GM21717 (cell line): Measurements from ENCODE around the gene SKA2.
A peak's percentile ranks its signal among the peaks of the same experiment; 100 is the strongest.
"Not testable (repeated sequence)": the region's sequence is repeated elsewhere in the genome, so short reads cannot be mapped to it uniquely, and the experiment has no call there.

Experiments
- ATAC-seq: cut with Tn5 transposase; IDR thresholded peaks from one replicate; pipeline ENCODE4 v1.9.1; 2021; ENCODE audit warnings: mild to moderate bottlenecking, moderate library complexity; ENCODE audit not compliant: unreplicated experiment

SKA2 gene

GRCh38 chr17:59152925-59153324 lies 2.1 kb downstream of the SKA2 start:
- ATAC-seq = no peak

- ATAC-seq = no peak
Observed at GRCh38 chr17:59151591-59151990, 3.4 kb downstream of the SKA2 start.

GRCh38 chr17:59151006-59151405 lies 4.0 kb downstream of the SKA2 start:
- no peak for ATAC-seq

GRCh38 chr17:59149841-59150511 lies 5.0 kb downstream of the SKA2 start:
- ATAC-seq = no peak

DNA sequence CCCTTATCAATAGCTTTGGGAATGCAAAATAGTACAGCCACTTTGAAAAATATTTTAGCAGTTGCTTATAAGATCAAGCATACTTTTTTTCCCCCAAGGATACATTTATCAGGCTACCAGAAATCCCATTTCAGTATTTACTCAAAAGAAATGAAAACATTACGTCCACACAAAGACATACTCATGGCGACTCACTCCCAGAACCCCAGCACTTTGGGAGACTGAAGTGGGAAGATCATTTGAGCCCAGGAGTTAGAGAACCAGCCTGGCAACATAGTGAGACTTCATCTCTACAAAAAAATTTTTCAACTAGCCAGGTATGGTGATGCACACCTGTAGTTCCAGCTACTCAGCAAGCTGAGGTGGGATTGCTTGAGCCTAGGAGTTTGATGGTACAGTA lies 5.9 kb downstream of the SKA2 start:
- ATAC-seq = no peak

GRCh38 chr17:59145571-59146096 lies 9.4 kb downstream of the SKA2 start:
- ATAC-seq = no peak

GRCh38 chr17:59141860-59142259 lies 13.1 kb downstream of the SKA2 start:
- ATAC-seq = no peak

- ATAC-seq = no peak
Observed at GRCh38 chr17:59139939-59140338, 15.0 kb downstream of the SKA2 start.

DNA sequence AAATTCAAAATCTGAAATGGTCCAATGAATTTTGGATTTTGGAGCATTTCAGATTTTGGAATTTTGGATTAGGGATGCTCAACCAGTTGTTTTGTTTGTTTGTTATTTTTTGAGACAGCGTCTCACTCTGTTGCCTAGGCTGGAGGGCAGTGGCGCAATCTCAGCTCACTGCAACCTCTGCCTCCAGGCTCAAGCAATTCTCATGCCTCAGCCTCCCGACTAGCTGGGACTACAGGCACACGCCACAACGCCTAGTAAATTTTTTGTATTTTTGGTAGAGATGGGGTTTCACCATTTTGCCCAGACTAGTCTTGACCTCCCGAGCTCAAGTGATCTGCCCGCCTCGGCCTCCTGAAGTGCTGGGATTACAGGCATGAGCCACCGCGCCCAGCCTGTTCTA lies 16.6 kb downstream of the SKA2 start:
- not testable (repeated sequence) for ATAC-seq

DNA sequence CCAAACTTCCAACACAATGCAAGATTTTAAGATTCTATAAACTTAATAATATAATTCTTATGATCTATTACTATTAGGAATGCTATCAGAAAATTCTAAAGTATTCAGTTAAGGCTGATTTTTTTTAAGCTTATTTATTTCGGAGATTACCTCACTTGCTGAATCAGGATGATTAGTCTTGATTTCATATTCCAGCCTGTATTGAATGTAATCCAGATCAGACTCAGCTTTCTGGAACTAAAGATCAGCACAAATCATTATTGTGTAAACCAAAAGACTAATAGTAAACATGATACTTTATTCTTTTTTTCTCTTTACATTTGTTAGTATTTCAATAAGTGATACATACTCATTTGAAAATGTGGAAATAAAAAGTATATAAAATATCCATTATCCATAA lies 23.9 kb downstream of the SKA2 start:
- ATAC-seq = no peak

DNA sequence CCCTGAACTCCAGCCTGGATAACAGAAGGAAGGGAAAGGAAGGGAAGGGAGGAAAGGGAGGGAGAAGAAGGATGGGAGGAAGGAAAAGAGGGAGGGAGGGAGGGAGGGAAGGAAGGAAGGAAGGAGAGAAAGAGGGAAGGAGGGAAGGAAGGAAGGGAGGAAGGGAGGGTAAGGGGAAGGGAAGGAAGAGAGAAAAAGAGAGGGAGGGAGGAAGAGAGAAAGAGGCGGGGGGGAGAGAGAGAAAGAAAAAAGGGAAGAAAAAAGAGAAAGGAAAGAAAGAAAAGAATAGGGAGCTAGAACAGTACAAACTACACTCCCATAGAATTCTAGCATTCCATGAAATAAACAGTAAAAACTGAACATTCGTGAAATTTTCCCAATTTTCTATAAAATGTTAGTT lies 25.2 kb downstream of the SKA2 start:
- no peak for ATAC-seq

GRCh38 chr17:59126809-59127417 lies 28.1 kb downstream of the SKA2 start:
- ATAC-seq = no peak

GRCh38 chr17:59124665-59125064 lies 30.3 kb downstream of the SKA2 start:
- no peak for ATAC-seq

GRCh38 chr17:59121901-59122480 lies 33.0 kb downstream of the SKA2 start:
- ATAC-seq = no peak

- ATAC-seq = no peak
Observed at GRCh38 chr17:59115474-59115873, 39.5 kb downstream of the SKA2 start.

DNA sequence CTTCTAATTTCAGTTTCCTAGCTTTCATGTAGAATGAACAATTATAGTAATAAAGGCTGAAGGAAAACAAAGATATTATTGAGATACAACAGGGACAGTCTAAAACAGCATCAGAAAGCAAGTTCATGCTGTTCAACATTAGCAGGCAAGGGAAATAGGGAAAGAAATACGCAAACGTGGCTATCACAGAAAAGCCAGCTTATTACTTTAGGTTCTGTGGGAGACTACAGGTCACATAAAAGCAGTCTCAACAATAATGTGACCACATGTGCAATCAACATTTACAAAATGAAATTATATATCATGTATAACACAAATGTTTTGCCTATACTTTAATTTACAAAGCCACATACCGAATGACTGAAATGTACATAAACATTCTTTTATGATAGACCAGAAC lies 43.4 kb downstream of the SKA2 start:
- ATAC-seq = no peak

GRCh38 chr17:59110973-59111372 lies 44.0 kb downstream of the SKA2 start:
- no peak for ATAC-seq

- ATAC-seq = no peak
Observed at GRCh38 chr17:59108400-59109102, 46.4 kb downstream of the SKA2 start.

GRCh38 chr17:59107306-59107670 lies 47.7 kb downstream of the SKA2 start:
- no peak for ATAC-seq

DNA sequence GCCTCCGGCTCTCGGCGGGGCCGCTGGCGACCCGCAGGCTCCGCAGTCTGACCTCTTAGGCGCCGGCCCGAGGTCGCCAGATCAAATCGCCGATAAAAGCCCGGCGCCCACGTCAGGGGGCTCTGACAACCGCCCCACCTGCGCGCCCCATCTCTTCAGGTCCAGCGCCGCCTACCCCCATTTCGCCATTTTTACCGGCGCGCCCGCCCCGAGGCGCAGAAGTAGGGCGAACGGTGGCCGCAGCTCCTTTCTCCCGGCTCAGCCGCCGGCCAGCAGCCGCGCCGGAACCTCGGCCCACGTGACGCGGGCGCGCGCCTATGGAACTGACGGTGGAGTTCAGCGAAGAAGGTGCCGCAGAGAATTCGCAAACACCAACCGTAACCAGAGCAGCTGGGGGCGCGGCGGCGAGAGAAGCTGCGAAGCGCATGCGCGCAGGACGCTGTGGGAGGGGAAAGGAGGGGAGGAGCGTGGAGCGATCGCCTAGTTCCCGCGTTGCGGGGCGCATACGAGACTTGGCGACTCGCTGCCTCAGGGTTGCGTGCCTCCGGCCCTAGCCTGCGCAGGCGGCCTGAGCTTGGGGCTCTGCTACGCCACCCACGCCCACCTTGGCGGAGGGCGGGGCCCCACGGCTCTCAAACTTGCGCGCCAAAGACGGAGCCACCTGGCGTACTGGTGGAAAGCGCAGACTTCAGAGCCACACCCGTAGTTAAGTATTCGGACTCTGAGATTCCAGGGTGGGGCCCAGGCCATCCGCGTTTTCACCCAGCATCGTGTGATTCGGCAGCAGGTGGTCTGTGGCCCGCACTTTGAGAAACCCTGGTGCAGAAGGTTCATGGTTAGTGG lies 48.3 kb downstream of the SKA2 start, which contains the start of gene TRIM37:
TSS of gene TRIM37 (minus strand) at position 418 of the 843 bp plus-strand sequence. CDS start 419 bp downstream, outside the sequence.
- ATAC-seq = peak; percentile 86
